OCI-LY7 (cell line): Measurements from ENCODE around the gene CPSF6. TPM values are rescaled to one million over a fixed set of nuclear protein-coding genes. Genes with fewer than 3 reads are reported as not detected.

Experiments used
- BruUV-seq: library from RNA; stranded (reverse); fragments of 400-500 nt; replicated peaks from 2 replicates; lab custom pipeline; 2021; lab: Mats Ljungman, UMichigan
- CTCF ChIA-PET: fragments of 300-600 bp; sonication (Branson Sonifier 250); formaldehyde crosslinking; loops from one replicate; lab custom pipeline; 2022; ENCODE audit warnings: antibody characterized with exemption; ENCODE audit not compliant: unreplicated experiment; lab: Charles Lee
- POLR2A ChIA-PET: fragments of 300-600 bp; sonication (Branson Sonifier 250); formaldehyde crosslinking; loops from one replicate; lab custom pipeline; 2022; ENCODE audit warnings: antibody characterized with exemption; lab: Charles Lee
- DNase-seq: peaks from one replicate; pipeline ENCODE4 v3.0.0-alpha.2; 2015; ENCODE audit warnings: low spot score
- H2AFZ ChIP-seq: fragments of 200-600 bp; sonication (generic), shearing (Covaris generic); 2 replicates; pipeline ENCODE4 v1.6.1; 2014; ENCODE audit warnings: mild to moderate bottlenecking, antibody characterized with exemption, low read length, moderate library complexity
- H3K27ac ChIP-seq: fragments of 200-600 bp; sonication (generic); 2 replicates; pipeline ENCODE4 v1.5.1; 2014; ENCODE audit warnings: mixed run types, low read depth, mild to moderate bottlenecking, moderate library complexity, low read length, inconsistent platforms; ENCODE audit not compliant: poor library complexity, severe bottlenecking
- H3K36me3 ChIP-seq: fragments of 200-600 bp; sonication (generic); 2 replicates; pipeline ENCODE4 v1.6.1; 2014; ENCODE audit warnings: mild to moderate bottlenecking, antibody characterized with exemption, low read length, moderate library complexity, mixed read lengths; ENCODE audit not compliant: insufficient read depth
- H3K4me1 ChIP-seq: fragments of 200-600 bp; sonication (generic); 2 replicates; pipeline ENCODE4 v1.5.1; 2014; ENCODE audit warnings: mild to moderate bottlenecking, low read length; ENCODE audit not compliant: insufficient read depth, poor library complexity, severe bottlenecking
- H3K4me2 ChIP-seq: fragments of 200-600 bp; sonication (generic); 2 replicates; pipeline ENCODE4 v1.6.1; 2014; ENCODE audit warnings: mild to moderate bottlenecking, low read length
- H3K4me3 ChIP-seq: fragments of 200-600 bp; sonication (generic); 2 replicates; pipeline ENCODE4 v1.5.1; 2014; ENCODE audit warnings: mild to moderate bottlenecking, low read depth, low read length; ENCODE audit not compliant: poor library complexity, severe bottlenecking
- H3K79me2 ChIP-seq: fragments of 200-600 bp; sonication (generic); 2 replicates; pipeline ENCODE4 v1.6.1; 2016; ENCODE audit warnings: low read depth, mild to moderate bottlenecking, low read length, moderate library complexity, mixed read lengths; ENCODE audit not compliant: insufficient read depth
- H3K9me2 ChIP-seq: fragments of 200-600 bp; sonication (generic); 2 replicates; pipeline ENCODE4 v1.6.1; 2016; ENCODE audit warnings: mild to moderate bottlenecking, low read length, mixed read lengths; ENCODE audit not compliant: insufficient read depth
- H3K9me3 ChIP-seq: fragments of 200-600 bp; sonication (generic); 2 replicates; pipeline ENCODE4 v1.6.1; 2014; ENCODE audit warnings: mild to moderate bottlenecking, mixed run types, low read length, mixed read lengths
- H4K20me1 ChIP-seq: fragments of 200-600 bp; sonication (generic); 2 replicates; pipeline ENCODE4 v1.6.1; 2014; ENCODE audit warnings: mild to moderate bottlenecking, antibody characterized with exemption, low read length, moderate library complexity, mixed read lengths; ENCODE audit not compliant: insufficient read depth
- CTCF ChIP-seq: fragments of 200-600 bp; sonication (generic); conservative IDR thresholded peaks from 2 replicates; pipeline ENCODE4 v1.5.1; 2014; ENCODE audit warnings: mild to moderate bottlenecking, antibody characterized with exemption, low read length, moderate library complexity, mixed read lengths
- EZH2phosphoT487 ChIP-seq: fragments of 200-600 bp; sonication (generic); IDR thresholded peaks from 2 replicates; pipeline ENCODE4 v1.6.1; 2018; ENCODE audit warnings: low read depth, borderline replicate concordance, mild to moderate bottlenecking, mixed run types, antibody characterized with exemption, low read length, moderate library complexity, mixed read lengths
- intact Hi-C: fragments of 100-400 bp; cut with micrococcal nuclease; formaldehyde crosslinking; loops from one replicate; pipeline ENCODE4 v1.10.0; 2022; ENCODE audit not compliant: unreplicated experiment
- total RNA-seq, 2 experiments: library from RNA; depleted of rRNA in 1 of 2; stranded (reverse); fragments of >200 nt in 1 of 2; shearing (Covaris generic) in 1 of 2; gene quantifications; 2 replicates each; pipeline ENCODE4 v1.2.3, GENCODE V29; 2014 to 2022

The CPSF6 gene
- total RNA-seq, 2 experiments from 2014 or later: 90.4 to 163 TPM

- CTCF ChIA-PET: no interaction called here
- Histone ChIP-seq H3K27ac (no peak overlapping the region), H3K4me2 (no peak overlapping the region), H3K4me1 (no peaks in the 10 kb centered on the region), H2AFZ (no peak overlapping the region), H3K79me2 (peaks cover 5% of the 10 kb centered on the region; the same call in 1 of the 2 replicates), H3K36me3 (peaks cover 99% of the 10 kb centered on the region), H3K9me2 (no peaks in the 10 kb centered on the region), H3K9me3 (no peaks in the 10 kb centered on the region), H4K20me1 (no peaks in the 10 kb centered on the region; the same call in 1 of the 2 replicates), H3K4me3 (no peak overlapping the region)
- no TSS peak for BruUV-seq
- intact Hi-C loops: no loop called here
- TF ChIP-seq CTCF: no peak
- TF ChIP-seq EZH2phosphoT487: no peak
- no peak for DNase-seq
- POLR2A ChIA-PET: interaction anchor here (0.9 to 1.8 kb wide), 4 partner anchors 9 to 17 kb away, joined by 3 to 8 read pairs (median 3); no protein-coding TSS in a partner anchor
These were observed 26.8 kb downstream of the CPSF6 start for GRCh38 chr12:69266036-69266635.

GRCh38 chr12:69269736-69270135 is 30.4 kb downstream of the CPSF6 start:
- BruUV-seq: TSS peak; percentile 2
- CTCF ChIA-PET: no interaction called here

More at GRCh38 chr12:69269736-69270135, 30.4 kb downstream of the CPSF6 start:
- intact Hi-C loops: no loop called here
- H3K79me2 ChIP-seq: peaks cover 5% of the 10 kb centered on the region; the same call in 1 of the 2 replicates
- H3K4me2 ChIP-seq: no peak overlapping the region
- POLR2A ChIA-PET: interaction anchor here (0.8 to 1.4 kb wide), 3 partner anchors 15 to 94 kb away, joined by 3 to 5 read pairs (median 3); no protein-coding TSS in a partner anchor
- H3K4me1 ChIP-seq: no peaks in the 10 kb centered on the region
- H3K27ac ChIP-seq: no peak overlapping the region
- TF ChIP-seq EZH2phosphoT487 (no peak), CTCF (no peak)
- H3K9me2 ChIP-seq: no peaks in the 10 kb centered on the region
- H3K9me3 ChIP-seq: no peaks in the 10 kb centered on the region
- no peaks in the 10 kb centered on the region; the same call in 1 of the 2 replicates for H4K20me1 ChIP-seq
- no peak for DNase-seq
- peaks cover 81% of the 10 kb centered on the region for H3K36me3 ChIP-seq
- no peak overlapping the region for H3K4me3 ChIP-seq
- no peak overlapping the region for H2AFZ ChIP-seq
